ENCODE results near the gene NAT8L. TPM values are rescaled to one million over a fixed set of nuclear protein-coding genes. Genes with fewer than 3 reads are reported as not detected.

Gene NAT8L
- total and polyA plus RNA-seq, 2 experiments from 2014 or later: 1.5 to 2.7 TPM

GRCh38 chr4:2091990-2092668, 33.0 kb downstream of the NAT8L start:
- DNase-seq (ENCODE audit: low spot score): no peak
- Histone ChIP-seq H3K36me3 (replicated peaks; ENCODE audit: insufficient read depth, low read depth) (no peaks in the 10 kb centered on the region), H4K20me1 (ENCODE audit: insufficient read depth, poor library complexity, severe bottlenecking) (no peaks in the 10 kb centered on the region), H3K4me2 (no peak overlapping the region), H3K4me1 (ENCODE audit: insufficient read depth) (no peaks in the 10 kb centered on the region), H3K79me2 (no peaks in the 10 kb centered on the region), H2AFZ (no peak overlapping the region), H3K9me2 (replicated peaks; ENCODE audit: insufficient read depth) (no peaks in the 10 kb centered on the region), H3K27ac (no peak overlapping the region), H3K4me3 (no peak overlapping the region), H3K9me3 (ENCODE audit: low read depth) (no peaks in the 10 kb centered on the region), H3K27me3 (no peaks in the 10 kb centered on the region)
- WGBS (ENCODE audit: low lambda C conversion rate, missing lambda C conversion rate): 92% methylated on average over 15 of the region's 15 CpGs
- no peak for TF ChIP-seq EZH2phosphoT487 (IDR thresholded peaks at IDR 0.05; ENCODE audit: low read depth, severe bottlenecking, unreplicated experiment)

GRCh38 chr4:2092669-2093053, 33.5 kb downstream of the NAT8L start:
- 86% methylated on average over 6 of the region's 6 CpGs for WGBS (ENCODE audit: low lambda C conversion rate, missing lambda C conversion rate)
- no peak overlapping the region for H2AFZ ChIP-seq
- no peaks in the 10 kb centered on the region for H3K9me2 ChIP-seq (replicated peaks; ENCODE audit: insufficient read depth)
- DNase-seq (ENCODE audit: low spot score): no peak
- H3K4me3 ChIP-seq: no peak overlapping the region
- no peaks in the 10 kb centered on the region for H3K27me3 ChIP-seq
- no peak overlapping the region for H3K4me2 ChIP-seq
- no peak overlapping the region for H3K27ac ChIP-seq
- H3K4me1 ChIP-seq (ENCODE audit: insufficient read depth): no peaks in the 10 kb centered on the region
- TF ChIP-seq EZH2 (IDR thresholded peaks at IDR 0.05; ENCODE audit: borderline replicate concordance): no peak
- no peak for TF ChIP-seq CTCF (IDR thresholded peaks at IDR 0.05; ENCODE audit: poor library complexity)
- TF ChIP-seq EZH2phosphoT487 (IDR thresholded peaks at IDR 0.05; ENCODE audit: low read depth, severe bottlenecking, unreplicated experiment): no peak
- H3K79me2 ChIP-seq: no peaks in the 10 kb centered on the region
- no peaks in the 10 kb centered on the region for H3K36me3 ChIP-seq (replicated peaks; ENCODE audit: insufficient read depth, low read depth)
- H3K9me3 ChIP-seq (ENCODE audit: low read depth): no peaks in the 10 kb centered on the region
- no peaks in the 10 kb centered on the region for H4K20me1 ChIP-seq (ENCODE audit: insufficient read depth, poor library complexity, severe bottlenecking)

GRCh38 chr4:2093265-2093664, 34.1 kb downstream of the NAT8L start:
- 95% methylated on average over 6 of the region's 6 CpGs for WGBS (ENCODE audit: low lambda C conversion rate, missing lambda C conversion rate)

More at GRCh38 chr4:2093265-2093664, 34.1 kb downstream of the NAT8L start:
- Histone ChIP-seq H3K4me3 (no peak overlapping the region), H3K79me2 (no peaks in the 10 kb centered on the region), H3K27me3 (no peaks in the 10 kb centered on the region), H3K27ac (no peak overlapping the region), H4K20me1 (ENCODE audit: insufficient read depth, poor library complexity, severe bottlenecking) (no peaks in the 10 kb centered on the region), H3K4me1 (ENCODE audit: insufficient read depth) (no peaks in the 10 kb centered on the region), H3K9me2 (replicated peaks; ENCODE audit: insufficient read depth) (no peaks in the 10 kb centered on the region), H3K36me3 (replicated peaks; ENCODE audit: insufficient read depth, low read depth) (no peaks in the 10 kb centered on the region), H2AFZ (no peak overlapping the region), H3K9me3 (ENCODE audit: low read depth) (no peaks in the 10 kb centered on the region), H3K4me2 (no peak overlapping the region)
- DNase-seq (ENCODE audit: low spot score): no peak
- TF ChIP-seq EZH2 (IDR thresholded peaks at IDR 0.05; ENCODE audit: borderline replicate concordance): no peak
- no peak for TF ChIP-seq EZH2phosphoT487 (IDR thresholded peaks at IDR 0.05; ENCODE audit: low read depth, severe bottlenecking, unreplicated experiment)
- TF ChIP-seq CTCF (IDR thresholded peaks at IDR 0.05; ENCODE audit: poor library complexity): no peak
